GM21825 (cell line): ENCODE results near the gene ZNF319.

Experiments used
- ATAC-seq: cut with Tn5 transposase; IDR thresholded peaks from one replicate; pipeline ENCODE4 v1.9.1; 2021; ENCODE audit warnings: mild to moderate bottlenecking, moderate library complexity; ENCODE audit not compliant: unreplicated experiment

Gene ZNF319

DNA sequence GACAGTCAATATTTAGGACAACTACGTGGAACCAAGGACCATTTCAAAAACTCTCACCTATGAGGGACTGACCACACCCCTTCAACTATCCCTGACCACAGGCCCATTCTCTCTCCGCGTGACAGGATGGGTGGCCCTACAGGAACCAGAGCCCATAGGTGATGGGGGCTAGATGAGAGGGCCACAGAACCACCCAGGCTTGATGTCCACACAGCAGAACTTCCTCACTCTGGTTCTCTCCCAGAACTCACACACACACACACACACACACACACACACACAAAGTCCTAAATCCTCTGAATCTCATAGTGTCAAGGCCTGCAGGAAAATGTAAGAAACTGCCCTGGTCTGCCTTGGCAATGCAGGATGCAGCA lies 1.5 kb downstream of the ZNF319 start:
- no peak for ATAC-seq

DNA sequence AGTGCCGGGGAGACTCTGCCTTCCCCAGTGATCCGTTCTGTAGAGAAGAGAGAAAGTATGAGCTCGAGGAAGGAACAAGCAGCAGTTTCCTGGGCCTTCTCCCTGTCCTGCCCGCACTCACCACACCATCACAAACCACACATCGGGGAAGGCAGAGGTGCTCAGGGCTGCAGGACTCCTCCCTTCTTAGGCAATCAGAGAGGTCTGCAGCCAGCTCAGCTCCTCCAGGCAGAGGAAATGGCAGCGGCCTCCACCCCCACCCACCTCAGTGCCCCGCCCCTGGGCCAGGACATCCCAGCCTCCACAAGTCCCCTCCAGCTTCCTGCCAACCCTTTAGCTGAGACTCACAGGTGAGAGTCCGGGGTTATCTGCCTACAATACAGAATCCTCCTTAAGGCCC lies 2.0 kb downstream of the ZNF319 start:
- no peak for ATAC-seq

- no peak for ATAC-seq
Measured at GRCh38 chr16:57997528-57998265, 2.8 kb downstream of the ZNF319 start.

GRCh38 chr16:57997176-57997527 lies 3.3 kb downstream of the ZNF319 start:
- no peak for ATAC-seq

DNA sequence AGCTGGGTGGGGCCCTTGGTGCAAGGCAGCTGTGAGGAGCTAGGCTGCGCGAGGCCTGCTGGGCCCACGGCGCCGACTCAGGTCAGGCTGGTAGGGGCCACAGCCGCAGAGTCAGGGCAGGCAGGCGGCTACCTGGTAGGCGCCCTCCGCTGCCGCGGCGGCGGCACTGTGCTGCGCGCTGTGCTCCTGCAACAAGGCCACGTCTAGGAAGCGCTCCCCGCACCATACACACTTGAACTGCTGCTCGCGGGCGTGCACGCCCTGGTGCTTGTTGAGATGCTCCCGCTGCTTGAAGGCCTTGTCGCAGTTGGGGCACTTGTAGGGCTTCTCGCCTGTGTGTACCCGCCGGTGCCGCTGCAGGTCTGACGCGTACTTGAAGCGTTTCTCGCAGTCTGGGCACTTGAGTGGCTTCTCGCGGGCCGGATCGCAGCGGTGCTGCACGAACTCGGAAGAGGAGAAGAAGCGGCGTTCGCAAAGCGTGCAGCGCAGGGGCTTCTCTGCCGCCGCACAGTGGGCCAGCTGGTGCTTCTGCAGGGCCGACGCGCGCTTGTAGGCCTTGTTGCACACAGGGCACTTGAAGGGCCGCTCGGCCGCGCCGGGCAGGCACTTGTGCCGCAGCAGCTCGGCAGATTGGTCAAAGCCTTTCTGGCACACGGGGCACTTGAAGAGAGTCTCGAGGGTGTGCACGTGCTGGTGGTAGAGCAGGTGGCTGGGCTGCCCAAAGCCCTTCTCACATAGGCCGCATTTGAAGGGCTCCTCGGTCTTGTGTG lies 3.9 kb downstream of the ZNF319 start:
- no peak for ATAC-seq

DNA sequence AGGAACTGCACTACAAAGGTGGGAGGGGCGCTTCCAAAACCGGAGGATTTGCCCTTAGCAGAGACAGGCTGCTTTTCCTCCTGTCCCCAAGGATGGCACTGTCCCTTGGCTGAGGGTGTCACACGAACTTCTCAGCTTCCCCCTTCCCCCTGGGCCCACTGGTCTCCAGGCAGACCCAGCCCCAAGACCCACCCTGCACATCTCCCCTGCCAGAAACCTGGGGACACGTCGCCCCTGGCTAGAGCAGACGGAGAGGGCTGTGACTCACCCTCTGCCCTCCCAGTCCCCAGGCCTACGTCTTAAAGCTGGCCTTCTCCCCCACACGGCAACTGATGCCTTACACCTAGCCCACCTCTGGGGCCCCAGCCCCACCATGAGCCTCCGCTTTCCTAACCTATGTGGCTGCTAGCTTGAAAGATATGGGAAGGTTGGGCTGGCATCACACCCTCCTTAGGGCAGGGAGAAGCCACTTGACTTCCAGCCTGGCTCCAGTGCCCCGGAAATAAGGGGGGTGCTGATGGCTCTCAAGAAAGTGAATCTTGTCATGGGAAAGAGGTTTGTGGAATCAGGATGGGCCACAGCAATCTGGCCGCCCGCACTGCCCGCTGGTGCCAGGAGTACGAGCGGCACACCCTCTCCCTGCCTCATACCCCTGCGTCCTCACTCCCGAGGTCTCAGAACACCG lies 4.6 kb downstream of the ZNF319 start:
- no peak for ATAC-seq

- peak; percentile 44 for ATAC-seq
Measured at GRCh38 chr16:57994778-57995177, 5.7 kb downstream of the ZNF319 start.

DNA sequence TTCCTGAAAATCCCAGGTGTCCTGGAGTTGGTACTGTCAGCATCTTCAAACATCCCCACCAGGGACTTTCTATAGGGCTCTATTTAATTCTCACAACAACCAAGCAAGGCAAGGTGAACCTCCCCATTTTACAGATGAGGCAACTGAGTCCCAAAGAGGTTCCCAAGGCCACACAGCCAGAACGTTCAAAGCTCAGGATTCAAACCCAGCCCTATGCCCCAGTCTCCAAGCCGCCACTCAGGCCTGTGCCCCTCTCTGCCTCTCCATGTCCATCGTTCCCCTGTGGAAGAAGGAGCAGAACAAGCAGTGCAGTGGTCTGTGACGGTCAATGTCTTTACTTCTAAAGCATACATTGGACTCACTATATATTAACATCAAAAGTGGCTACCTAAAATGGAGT lies 6.1 kb downstream of the ZNF319 start:
- no peak for ATAC-seq

- no peak for ATAC-seq
Measured at GRCh38 chr16:57993897-57994296, 6.6 kb downstream of the ZNF319 start.

DNA sequence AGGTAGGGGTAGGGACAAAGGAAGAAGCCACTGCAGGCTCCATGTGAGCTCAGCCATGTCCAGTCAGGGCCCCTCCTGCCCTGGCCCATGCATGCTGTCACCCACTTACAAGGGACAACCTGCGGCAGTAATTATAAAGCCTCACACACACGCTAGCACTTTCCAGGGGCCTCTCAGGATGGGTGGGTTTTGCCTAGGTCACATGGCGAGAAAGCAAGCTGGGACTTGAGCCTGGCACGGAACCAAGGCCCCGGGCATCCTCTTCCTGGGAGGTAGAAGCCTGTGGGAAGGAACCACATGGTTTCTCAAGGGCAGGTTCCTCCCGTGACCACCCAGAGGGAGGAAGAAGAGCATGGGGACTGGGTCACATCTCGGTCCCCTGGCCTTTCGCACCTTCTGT lies 7.0 kb downstream of the ZNF319 start:
- ATAC-seq = no peak

GRCh38 chr16:57992084-57992483 lies 8.4 kb downstream of the ZNF319 start:
- ATAC-seq = no peak

DNA sequence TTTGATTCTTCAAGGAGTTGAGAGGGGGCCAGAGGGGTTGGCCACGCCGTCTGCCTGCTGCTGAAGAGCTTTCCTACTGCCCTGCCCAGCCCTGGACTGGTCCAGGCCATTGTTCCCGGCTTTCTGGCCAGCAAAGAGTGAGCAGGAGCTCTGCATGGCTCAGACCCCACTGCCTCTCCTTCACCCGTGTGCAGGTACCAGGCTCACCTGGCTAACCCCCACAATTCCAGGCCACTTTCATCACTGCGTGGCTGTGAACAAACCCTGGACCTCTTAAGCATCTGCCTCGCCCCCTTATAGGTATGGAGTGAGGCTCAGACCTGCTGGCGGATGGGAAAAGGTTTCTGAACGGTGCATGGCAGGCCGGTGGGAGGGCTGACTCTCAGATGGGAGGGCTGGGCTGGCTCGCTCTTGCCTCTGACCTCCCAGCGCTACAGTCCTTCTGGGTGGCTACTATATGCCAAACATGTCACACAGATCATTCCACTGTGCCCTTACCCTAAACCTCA lies 8.9 kb downstream of the ZNF319 start:
- no peak for ATAC-seq

DNA sequence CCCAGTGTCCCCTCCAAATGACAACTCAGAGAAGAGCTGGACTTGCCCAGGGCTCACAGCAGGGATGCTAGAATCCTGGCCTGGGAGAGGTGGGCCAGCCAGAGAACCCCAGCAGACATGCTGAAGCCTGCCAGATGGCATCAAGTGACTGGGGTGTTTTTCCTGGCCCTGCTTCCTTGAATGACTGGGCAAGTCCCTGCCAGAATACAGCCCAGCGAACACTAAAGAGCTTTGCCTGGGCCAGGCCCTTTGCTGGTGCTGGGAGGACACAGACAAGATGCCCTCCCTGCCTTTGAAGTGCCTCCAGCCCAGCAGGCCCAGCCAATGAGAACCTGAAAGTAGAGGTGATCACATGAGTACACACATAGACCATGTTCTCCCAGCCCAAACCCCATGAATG lies 11.5 kb downstream of the ZNF319 start:
- no peak for ATAC-seq

DNA sequence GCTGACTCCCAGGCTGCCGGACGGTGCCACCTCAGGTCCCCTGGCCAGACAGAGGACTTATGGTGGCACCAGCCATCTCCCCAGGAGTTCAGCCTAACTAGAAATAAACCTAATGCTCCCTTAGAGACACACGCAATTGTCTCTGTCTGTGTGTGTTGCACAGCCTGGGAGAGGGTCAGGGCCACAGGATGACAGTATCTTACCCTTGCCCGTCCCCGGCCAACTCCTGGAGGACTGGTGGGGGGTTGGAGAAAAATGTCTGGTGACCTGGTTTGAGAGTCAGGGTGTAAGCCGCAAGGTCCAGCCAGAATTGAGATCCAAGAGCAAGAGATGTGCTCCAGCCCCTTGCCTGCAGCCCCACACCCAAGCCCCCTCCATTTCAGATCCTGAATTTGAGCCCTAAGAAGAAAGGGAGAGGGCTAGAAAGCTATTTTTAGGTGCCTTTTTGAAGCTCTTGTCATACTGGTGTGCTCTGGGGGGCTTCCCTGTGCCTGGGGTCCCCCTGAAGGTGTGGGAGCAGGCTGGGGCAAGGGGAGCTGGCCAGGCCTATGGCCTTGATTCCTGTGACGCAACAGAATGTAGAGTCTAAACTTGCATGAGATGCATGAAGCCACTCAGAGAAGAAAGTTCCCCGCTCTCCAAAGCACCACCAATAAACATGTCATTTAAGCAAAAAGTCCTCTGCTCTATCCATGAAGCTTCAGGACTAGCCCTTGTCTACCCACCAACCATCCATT lies 12.9 kb downstream of the ZNF319 start:
- no peak for ATAC-seq

DNA sequence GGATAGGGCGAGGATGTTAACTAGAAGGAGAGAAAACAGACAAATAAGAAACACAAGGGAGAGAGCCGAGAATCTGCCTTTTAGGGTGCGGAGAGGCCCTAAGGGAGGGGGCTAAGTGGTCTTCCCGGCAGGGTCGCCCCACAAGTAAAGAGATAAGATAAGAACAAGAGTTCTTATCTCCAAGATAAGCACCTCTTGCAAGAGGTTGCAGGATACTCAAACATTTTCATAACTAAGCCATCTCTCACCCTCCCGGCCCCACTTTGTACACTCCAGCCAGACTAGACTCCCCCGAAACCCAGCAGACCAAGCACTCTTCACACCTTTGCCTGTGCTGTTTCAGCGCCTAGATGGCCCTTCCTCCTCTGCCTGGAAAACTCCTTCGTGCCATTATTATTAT lies 14.3 kb downstream of the ZNF319 start:
- ATAC-seq = no peak

DNA sequence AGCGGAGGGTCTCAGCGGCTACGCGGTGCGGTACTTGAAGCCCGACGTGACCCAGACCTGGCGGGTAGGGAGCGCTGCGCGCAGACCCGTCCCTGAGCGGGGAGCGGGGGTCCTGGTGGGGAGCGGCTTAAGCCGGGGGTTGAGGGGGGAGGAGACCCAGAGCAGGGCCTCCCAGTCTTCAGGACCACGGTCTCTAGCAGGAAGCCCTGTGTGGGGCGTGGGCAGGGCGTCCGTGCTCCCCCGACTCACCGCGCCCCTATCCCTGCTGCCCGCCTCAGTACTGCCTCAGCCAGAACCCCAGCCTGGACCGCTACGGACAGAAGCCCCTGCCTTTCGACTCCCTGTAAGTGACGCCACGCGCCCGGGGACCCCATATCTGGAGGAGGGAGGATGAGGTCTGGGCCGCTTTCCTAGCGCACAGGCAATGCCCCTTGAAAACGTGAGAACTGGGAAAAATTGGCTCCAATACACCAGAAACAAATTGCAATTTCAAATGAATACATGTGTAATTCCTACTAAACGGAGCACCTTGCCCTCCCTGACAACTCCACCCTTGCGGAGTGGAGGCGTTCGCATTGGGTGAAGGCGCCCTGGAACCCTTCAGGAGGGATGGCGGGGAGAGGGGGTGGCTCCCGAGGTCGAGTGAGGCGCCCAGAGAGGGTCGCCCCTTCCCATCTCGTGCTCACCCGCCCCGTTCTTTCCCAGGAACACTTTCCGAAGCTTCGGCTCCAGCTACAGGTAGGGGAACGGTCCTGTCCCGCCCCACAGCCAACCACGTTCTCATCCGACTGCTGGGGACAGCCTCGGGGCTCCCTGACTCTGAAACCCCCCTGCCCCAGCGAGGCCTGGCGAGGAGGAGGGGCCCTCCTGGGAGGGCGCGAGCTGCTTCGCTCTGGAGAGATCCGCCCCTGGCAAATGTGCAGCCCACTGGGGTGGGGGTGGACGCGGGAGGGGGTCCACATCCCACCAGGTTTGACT lies 15.0 kb downstream of the ZNF319 start:
- ATAC-seq = no peak

DNA sequence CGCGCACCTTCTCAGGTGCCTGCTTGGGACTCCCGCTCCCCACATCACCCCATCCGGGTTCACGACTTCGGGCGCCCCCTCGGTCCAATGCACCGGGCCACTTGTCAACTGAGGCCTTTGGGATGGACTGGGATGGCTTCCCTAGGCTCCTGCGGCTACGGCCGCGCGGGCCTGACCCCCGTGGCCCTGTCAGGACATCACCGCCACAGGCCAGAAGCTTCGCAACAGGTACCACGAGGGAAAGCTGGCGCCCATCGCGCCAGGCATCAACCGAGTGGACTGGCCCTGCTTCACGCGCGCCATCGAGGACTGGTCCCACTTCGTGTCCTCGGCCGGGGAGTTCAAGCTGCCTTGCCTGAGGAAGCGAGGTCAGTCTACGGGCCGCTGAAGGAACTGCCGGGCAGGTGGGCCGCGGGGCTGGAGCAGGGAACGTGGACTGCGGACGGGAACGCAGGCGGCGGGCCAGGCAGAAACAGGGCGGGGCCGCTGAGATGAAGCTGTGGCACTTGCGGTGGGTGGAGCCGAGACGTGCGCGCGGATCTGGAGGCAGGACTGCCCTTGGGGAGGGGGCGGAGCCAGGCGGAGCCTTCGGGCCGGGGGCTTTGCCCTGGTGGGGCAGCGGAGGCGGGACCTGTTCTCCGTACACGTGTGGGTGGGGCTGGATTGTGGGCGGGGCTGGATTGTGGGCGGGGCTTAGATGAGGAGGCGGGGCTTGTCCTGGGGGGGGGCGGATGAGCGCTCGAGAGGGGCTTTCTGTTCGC lies 15.8 kb downstream of the ZNF319 start:
- peak; percentile 71 for ATAC-seq

GRCh38 chr16:57982385-57982784 lies 18.1 kb downstream of the ZNF319 start:
- ATAC-seq = no peak

GRCh38 chr16:57981636-57982035 lies 18.8 kb downstream of the ZNF319 start:
- no peak for ATAC-seq
